Measurements from ENCODE around the gene MST1R. TPM values are rescaled to one million over a fixed set of nuclear protein-coding genes. Genes with fewer than 3 reads are reported as not detected.

MST1R gene
- total and polyA plus RNA-seq, 9 of the 15 experiments (the other 6 are each of a cell fraction or from before 2014, with no cell fraction given): 1.3 to 10.0 (median 3.8) TPM

GRCh38 chr3:49939858-49940666, 36.4 kb upstream of the MST1R start, which contains the start of gene RBM6 (continued):
- TF ChIP-seq SMARCA4 (IDR thresholded peaks at IDR 0.05): no peak
- peak; percentile 96 for TF ChIP-seq CREM (IDR thresholded peaks at IDR 0.05; ENCODE audit: low read depth)
- no peak for TF ChIP-seq KDM2B (CRISPR knock-in tag; IDR thresholded peaks at IDR 0.05)
- TF ChIP-seq HNRNPLL (IDR thresholded peaks at IDR 0.05; ENCODE audit: low read depth, low read length, poor library complexity, severe bottlenecking): peak; percentile 72
- no peak for TF ChIP-seq ZNF785 (CRISPR knock-in tag; IDR thresholded peaks at IDR 0.05)
- no peak for TF ChIP-seq MTF1 (CRISPR knock-in tag; IDR thresholded peaks at IDR 0.05; ENCODE audit: borderline replicate concordance)
- peak; percentile 92 for TF ChIP-seq CREB1 (IDR thresholded peaks at IDR 0.05)
- peak; percentile 89 for TF ChIP-seq CREB1 (CRISPR knock-in tag; IDR thresholded peaks at IDR 0.05)
- no peak for TF ChIP-seq ILK (tag; IDR thresholded peaks at IDR 0.05; ENCODE audit: borderline replicate concordance, low read depth)
- peak; percentile 12; the same call in 1 of the 2 replicates for TF ChIP-seq TCF3 (CRISPR knock-in tag; IDR thresholded peaks at IDR 0.05)
- TF ChIP-seq NFIC (IDR thresholded peaks at IDR 0.05): 0 out of 2 replicates have a peak, but pooled peaks have one; percentile 18
- TF ChIP-seq E4F1 (CRISPR knock-in tag; IDR thresholded peaks at IDR 0.05; ENCODE audit: borderline replicate concordance): no peak
- no peak for TF ChIP-seq MYBL2 (IDR thresholded peaks at IDR 0.05; ENCODE audit: low read depth)
- TF ChIP-seq MYBL2 (CRISPR knock-in tag; IDR thresholded peaks at IDR 0.05; ENCODE audit: borderline replicate concordance): no peak
- TF ChIP-seq TFAP4 (CRISPR knock-in tag; IDR thresholded peaks at IDR 0.05; ENCODE audit: borderline replicate concordance): peak; percentile 97
- peak; percentile 82 for TF ChIP-seq USF2 (CRISPR knock-in tag; IDR thresholded peaks at IDR 0.05)
- peak; percentile 55; the same call in 1 of the 2 replicates for TF ChIP-seq ZNF644 (tag; IDR thresholded peaks at IDR 0.05; ENCODE audit: low read depth)
- TF ChIP-seq FOXA1 (IDR thresholded peaks at IDR 0.05; ENCODE audit: borderline replicate concordance): no peak
- TF ChIP-seq IRF2 (CRISPR knock-in tag; IDR thresholded peaks at IDR 0.05): no peak
- TF ChIP-seq ZNF584 (CRISPR knock-in tag; IDR thresholded peaks at IDR 0.05; ENCODE audit: low read depth): no peak
- TF ChIP-seq CCNT2 (IDR thresholded peaks at IDR 0.05; ENCODE audit: borderline replicate concordance, extremely low read depth, insufficient read length, low read depth, low read length): peak; percentile 18
